K562 (cell line): ENCODE data around the gene CASR. TPM values are rescaled to one million over a fixed set of nuclear protein-coding genes. Genes with fewer than 3 reads are reported as not detected.

ENCODE experiments used
- ATAC-seq: fragments of 200-7000 bp; cut with Tn5 transposase; 3 replicates; pipeline ENCODE4 v1.9.1; 2020; ENCODE audit warnings: moderate library complexity
- BruUV-seq: library from RNA; stranded (reverse); fragments of 400-500 nt; replicated peaks from 2 replicates; lab custom pipeline; 2021; lab: Mats Ljungman, UMichigan
- CTCF ChIA-PET: fragments of 300-600 bp; formaldehyde crosslinking; extraction: SDS; loops from one replicate; lab custom pipeline; 2021; ENCODE audit warnings: low intra/inter-chr PET ratio; lab: Yijun Ruan, JAX
- POLR2A ChIA-PET: fragments of 300-600, 350-650 bp; sonication (Branson Sonifier 250); formaldehyde crosslinking; extraction: SDS; loops from one replicate; lab custom pipeline; 2021; ENCODE audit warnings: antibody characterized with exemption, inconsistent platforms; lab: Yijun Ruan, JAX
- DNase-seq, 4 experiments: peaks; one replicate each; pipeline versions ENCODE4 v3.0.0 to v3.0.0-alpha.2; 2011 to 2018; ENCODE audit warnings: low spot score in 3 of 4, mixed read lengths in 3 of 4; ENCODE audit errors: extremely low read depth in 1 of 4
- FAIRE-seq: peaks from 2 replicates; lab custom pipeline; 2011; peaks lifted over from hg19 to GRCh38; lab: Jason Lieb, UNC
- H2AFZ ChIP-seq: 2 replicates; pipeline ENCODE4 v1.6.0; 2011; ENCODE audit warnings: low read depth, low read length, control low read depth, inconsistent platforms
- H3K27ac ChIP-seq: fragments of 200-600 bp; 3 replicates; pipeline ENCODE4 v1.8.0; 2011; ENCODE audit warnings: low read depth, mild to moderate bottlenecking, control low read depth, inconsistent platforms, low read length, moderate library complexity, mixed read lengths; ENCODE audit errors: extremely low read depth
- H3K27me3 ChIP-seq, 2 experiments: fragments of 300-600 bp in 1 of 2; 2 replicates in 1 of 2; 3 replicates in 1 of 2; pipeline versions ENCODE4 v1.6.0 to v1.8.0; 2011; ENCODE audit warnings: inconsistent platforms in 2 of 2, low read length in 2 of 2, mild to moderate bottlenecking in 1 of 2, mixed read lengths in 1 of 2, moderate library complexity in 1 of 2; ENCODE audit not compliant: control insufficient read depth in 2 of 2, insufficient read depth in 2 of 2
- H3K36me3 ChIP-seq: fragments of 300-600 bp; 3 replicates; pipeline ENCODE4 v1.8.0; 2011; ENCODE audit warnings: mild to moderate bottlenecking, low read length, inconsistent platforms; ENCODE audit not compliant: control insufficient read depth, insufficient read depth
- H3K4me1 ChIP-seq, 2 experiments: fragments of 200-600 bp in 1 of 2; replicated peaks in 1 of 2; 2 replicates in 1 of 2; 3 replicates in 1 of 2; pipeline versions ENCODE4 v1.5.1 to v1.8.0; 2011; ENCODE audit warnings: inconsistent platforms in 2 of 2, low read length in 2 of 2, mild to moderate bottlenecking in 1 of 2, mixed read lengths in 1 of 2, moderate library complexity in 1 of 2; ENCODE audit not compliant: control insufficient read depth in 2 of 2, insufficient read depth in 2 of 2
- H3K4me2 ChIP-seq: 2 replicates; pipeline ENCODE4 v1.6.1; 2011; ENCODE audit warnings: low read length, control low read depth, inconsistent platforms, mixed read lengths; ENCODE audit not compliant: insufficient read depth
- H3K4me3 ChIP-seq: fragments of 200-600 bp; sonication (generic), shearing (Covaris generic); 2 replicates; pipeline ENCODE4 v1.5.1; 2016; ENCODE audit warnings: control low read depth, inconsistent platforms
- H3K79me2 ChIP-seq: fragments of 200-600 bp; 3 replicates; pipeline ENCODE4 v1.8.0; 2011; ENCODE audit warnings: low read length, inconsistent platforms; ENCODE audit not compliant: control insufficient read depth, insufficient read depth
- H3K9ac ChIP-seq, 2 experiments: 2 replicates each; pipeline versions ENCODE4 v1.6.0 to v1.6.1; 2011; ENCODE audit warnings: low read depth in 2 of 2, low read length in 2 of 2, control low read depth in 1 of 2, inconsistent platforms in 1 of 2, mild to moderate bottlenecking in 1 of 2, mixed read lengths in 1 of 2; ENCODE audit not compliant: insufficient read depth in 1 of 2
- H3K9me1 ChIP-seq: one replicate; pipeline ENCODE4 v1.6.0; 2011; ENCODE audit warnings: inconsistent platforms, mild to moderate bottlenecking, low read length, moderate library complexity; ENCODE audit not compliant: control insufficient read depth, insufficient read depth
- H3K9me3 ChIP-seq: replicated peaks from 2 replicates; pipeline ENCODE4 v1.5.1; 2011; ENCODE audit warnings: low read depth, low read length, inconsistent platforms; ENCODE audit not compliant: control insufficient read depth, insufficient read depth
- H4K20me1 ChIP-seq: replicated peaks from 2 replicates; pipeline ENCODE4 v1.6.1; 2011; ENCODE audit warnings: low read length, inconsistent platforms, mixed read lengths; ENCODE audit not compliant: control insufficient read depth, insufficient read depth
- ELF4 ChIP-seq: fragments of 450-650 bp; formaldehyde crosslinking; IDR thresholded peaks from 2 replicates; pipeline ENCODE4 v1.4.0; 2022; ENCODE audit warnings: missing genetic modification characterization
- MTA3 ChIP-seq: fragments of 450-650 bp; formaldehyde crosslinking; IDR thresholded peaks from 2 replicates; pipeline ENCODE4 v1.6.1; 2017; ENCODE audit warnings: mild to moderate bottlenecking, borderline replicate concordance
- PYGO2 ChIP-seq: fragments of 450-650 bp; IDR thresholded peaks from 2 replicates; pipeline ENCODE4 v1.6.1; 2016; ENCODE audit warnings: mild to moderate bottlenecking, missing genetic modification characterization, moderate library complexity, missing compliant biosample characterization
- RREB1 ChIP-seq: fragments of 250-450 bp; sonication (Bioruptor Pico); IDR thresholded peaks from 2 replicates; pipeline ENCODE4 v1.4.0; 2020
- STAT5A ChIP-seq: IDR thresholded peaks from 2 replicates; pipeline ENCODE4 v1.6.1; 2012; ENCODE audit warnings: low read length, inconsistent platforms, borderline replicate concordance
- TAF1 ChIP-seq: IDR thresholded peaks from 2 replicates; pipeline ENCODE4 v1.6.1; 2011; ENCODE audit warnings: mild to moderate bottlenecking, low read length, moderate library complexity; ENCODE audit not compliant: insufficient read depth, control insufficient read depth, severe bottlenecking; ENCODE audit errors: extremely low read depth
- ZKSCAN3 ChIP-seq: fragments of 250-450 bp; sonication (Bioruptor Pico); IDR thresholded peaks from 2 replicates; pipeline ENCODE4 v1.4.0; 2020
- ZNF766 ChIP-seq: fragments of 200-800 bp; sonication (Bioruptor generic); conservative IDR thresholded peaks from 2 replicates; pipeline ENCODE4 v1.6.1; 2016; ENCODE audit warnings: missing genetic modification characterization, missing compliant biosample characterization
- WGBS: fragments of 100-300 bp; shearing (Covaris generic); methylation state at CpG from one replicate; pipeline ENCODE4 v1.1.6; 2016; ENCODE audit warnings: low coverage, mixed read lengths; ENCODE audit not compliant: insufficient coverage; ENCODE audit errors: missing lambda C conversion rate; 5-methylcytosine and 5-hydroxymethylcytosine counted together
- in situ Hi-C: fragments of 300-500 bp; cut with MboI; formaldehyde crosslinking; loops from 4 replicates; pipeline ENCODE4 v1.15.0; 2018; ENCODE audit warnings: inconsistent platforms, mixed read lengths
- intact Hi-C: fragments of 100-400 bp; cut with micrococcal nuclease; formaldehyde crosslinking; loops from 2 replicates; pipeline ENCODE4 v1.14.2; 2022
- polyA plus RNA-seq, 8 experiments: library from polyadenylated mRNA; depleted of rRNA in 4 of 8; stranded (reverse) in 5 of 8; unstranded in 3 of 8; fragments of >200 nt; fragmentation: Nextera tagmentation in 2 of 8; fragmentation: Illumina TruSeq in 1 of 8; extraction: Ambion mirVana in 2 of 8; extraction: Trizol in 1 of 8; gene quantifications; 2 replicates each; pipeline versions ENCODE4 v1.2.1 to v1.2.3, GENCODE V29; 2011 to 2014; ENCODE audit warnings: inconsistent platforms in 1 of 8, missing spikeins in 1 of 8
- total RNA-seq, 7 experiments: library from RNA; depleted of rRNA in 6 of 7; stranded (reverse); fragments of >200 nt in 6 of 7; fragmentation: Illumina TruSeq in 2 of 7; extraction: Trizol in 2 of 7; gene quantifications; 2 replicates each; pipeline versions ENCODE4 v1.2.1 to v1.2.3, GENCODE V29; 2011 to 2021; ENCODE audit warnings: low replicate concordance in 1 of 7

Gene CASR
- total and polyA plus RNA-seq, 9 of the 15 experiments (the other 6 are each of a cell fraction or from before 2014, with no cell fraction given): not detected

GRCh38 chr3:122268257-122269024 is 85.0 kb downstream of the CASR start:
- WGBS: no CpG with 5 or more reads among the region's 1 CpG
- H3K79me2 ChIP-seq: no peaks in the 10 kb centered on the region
- FAIRE-seq: no peak
- POLR2A ChIA-PET: interaction anchor here (0.6 kb wide), 2 partner anchors 93 to 485 kb away, joined by 3 read pairs; no protein-coding TSS in a partner anchor
- no peaks in the 10 kb centered on the region for H3K27me3 ChIP-seq
- TF ChIP-seq TAF1: no peak
- TF ChIP-seq ELF4 (CRISPR knock-in tag): no peak
- no peak for TF ChIP-seq MTA3
- TF ChIP-seq RREB1 (CRISPR knock-in tag): no peak
- 0 out of 2 replicates have a peak, but pooled peaks have one; percentile 42 for TF ChIP-seq ZNF766 (CRISPR knock-in tag)
- no peak for TF ChIP-seq ZKSCAN3 (CRISPR knock-in tag)
- no peak for TF ChIP-seq PYGO2
- TF ChIP-seq STAT5A: no peak
- TF ChIP-seq, all 486 proteins: peak for 1
- no peak overlapping the region for H3K27ac ChIP-seq
- no peak overlapping the region for H2AFZ ChIP-seq
- intact Hi-C loops: loop anchor here (5.0 kb wide), 1 partner anchor 89 kb away; no protein-coding TSS in a partner anchor
- H3K9me1 ChIP-seq: no peaks in the 10 kb centered on the region
- H3K4me1 ChIP-seq: no peaks in the 10 kb centered on the region
- CTCF ChIA-PET: no interaction called here
- ATAC-seq (no peak), DNase-seq (no peak)
- no peaks in the 10 kb centered on the region for H4K20me1 ChIP-seq
- H3K4me3 ChIP-seq: no peak overlapping the region
- H3K9me3 ChIP-seq: no peaks in the 10 kb centered on the region
- BruUV-seq: no TSS peak
- H3K4me2 ChIP-seq: no peak overlapping the region
- no peaks in the 10 kb centered on the region for H3K36me3 ChIP-seq
- in situ Hi-C loops: no loop called here
- H3K9ac ChIP-seq: no peak overlapping the region
